Measurements from ENCODE around the gene USP17L30.
"Not testable (repeated sequence)": the region's sequence is repeated elsewhere in the genome, so short reads cannot be mapped to it uniquely, and the experiment has no call there.

DNA sequence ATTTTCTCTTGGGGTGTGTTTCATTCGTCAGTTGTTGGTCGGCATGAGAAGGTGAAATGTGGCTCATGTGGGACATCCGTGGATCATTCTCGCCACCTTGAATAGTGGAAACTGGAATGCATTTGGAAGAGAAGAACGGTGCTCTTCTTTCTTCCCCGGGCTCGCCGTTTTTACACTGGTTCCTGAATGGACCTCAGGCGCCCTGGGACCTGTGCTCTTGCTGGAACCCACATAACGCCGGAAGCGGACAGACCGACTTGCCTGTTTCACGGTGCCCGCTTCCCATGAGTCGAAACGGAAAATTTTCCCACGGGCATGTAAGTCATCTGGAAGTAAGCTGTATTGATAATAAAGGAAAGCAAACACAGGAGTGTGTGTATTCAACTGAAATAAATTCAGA lies 12.1 kb upstream of the USP17L30 start:
- TF ChIP-seq, protein P1, sequence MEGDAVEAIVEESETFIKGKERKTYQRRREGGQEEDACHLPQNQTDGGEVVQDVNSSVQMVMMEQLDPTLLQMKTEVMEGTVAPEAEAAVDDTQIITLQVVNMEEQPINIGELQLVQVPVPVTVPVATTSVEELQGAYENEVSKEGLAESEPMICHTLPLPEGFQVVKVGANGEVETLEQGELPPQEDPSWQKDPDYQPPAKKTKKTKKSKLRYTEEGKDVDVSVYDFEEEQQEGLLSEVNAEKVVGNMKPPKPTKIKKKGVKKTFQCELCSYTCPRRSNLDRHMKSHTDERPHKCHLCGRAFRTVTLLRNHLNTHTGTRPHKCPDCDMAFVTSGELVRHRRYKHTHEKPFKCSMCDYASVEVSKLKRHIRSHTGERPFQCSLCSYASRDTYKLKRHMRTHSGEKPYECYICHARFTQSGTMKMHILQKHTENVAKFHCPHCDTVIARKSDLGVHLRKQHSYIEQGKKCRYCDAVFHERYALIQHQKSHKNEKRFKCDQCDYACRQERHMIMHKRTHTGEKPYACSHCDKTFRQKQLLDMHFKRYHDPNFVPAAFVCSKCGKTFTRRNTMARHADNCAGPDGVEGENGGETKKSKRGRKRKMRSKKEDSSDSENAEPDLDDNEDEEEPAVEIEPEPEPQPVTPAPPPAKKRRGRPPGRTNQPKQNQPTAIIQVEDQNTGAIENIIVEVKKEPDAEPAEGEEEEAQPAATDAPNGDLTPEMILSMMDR (conservative IDR thresholded peaks at IDR 0.05 in 1 of 2, IDR thresholded peaks at IDR 0.05 in 1 of 2; ENCODE audit: low read depth in 1 of 2, low read length in 2 of 2) = not testable (repeated sequence)
- not testable (repeated sequence) for TF ChIP-seq EZH2 (IDR thresholded peaks at IDR 0.05; ENCODE audit: low read length, missing control alignments)
